ENCODE data around the gene GPR143.

Gene GPR143

DNA sequence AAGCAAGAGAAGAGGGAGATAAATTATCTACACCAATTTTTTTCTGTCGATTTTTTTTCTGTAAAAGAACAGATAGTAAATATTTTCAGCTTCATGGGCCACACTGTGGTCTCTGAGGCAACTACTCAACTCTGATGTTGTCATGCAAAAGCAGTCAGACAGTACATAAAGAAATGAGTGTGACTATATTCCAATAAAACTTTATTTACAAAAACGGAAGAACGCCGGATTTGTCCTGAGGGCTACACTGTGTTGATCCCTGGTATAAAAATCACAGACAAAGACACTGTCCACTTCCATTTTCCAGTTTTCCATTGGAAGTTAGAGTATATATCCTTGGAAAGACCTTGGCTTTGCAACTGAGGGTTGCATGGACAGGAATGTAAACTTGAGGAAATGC, 18.0 kb downstream of the GPR143 start:
- no peak for DNase-seq
- TF ChIP-seq POLR2A (IDR thresholded peaks at IDR 0.05; ENCODE audit: low read length) = no peak
- no peak for TF ChIP-seq GATA1 (IDR thresholded peaks at IDR 0.05; ENCODE audit: low read depth, low read length)

DNA sequence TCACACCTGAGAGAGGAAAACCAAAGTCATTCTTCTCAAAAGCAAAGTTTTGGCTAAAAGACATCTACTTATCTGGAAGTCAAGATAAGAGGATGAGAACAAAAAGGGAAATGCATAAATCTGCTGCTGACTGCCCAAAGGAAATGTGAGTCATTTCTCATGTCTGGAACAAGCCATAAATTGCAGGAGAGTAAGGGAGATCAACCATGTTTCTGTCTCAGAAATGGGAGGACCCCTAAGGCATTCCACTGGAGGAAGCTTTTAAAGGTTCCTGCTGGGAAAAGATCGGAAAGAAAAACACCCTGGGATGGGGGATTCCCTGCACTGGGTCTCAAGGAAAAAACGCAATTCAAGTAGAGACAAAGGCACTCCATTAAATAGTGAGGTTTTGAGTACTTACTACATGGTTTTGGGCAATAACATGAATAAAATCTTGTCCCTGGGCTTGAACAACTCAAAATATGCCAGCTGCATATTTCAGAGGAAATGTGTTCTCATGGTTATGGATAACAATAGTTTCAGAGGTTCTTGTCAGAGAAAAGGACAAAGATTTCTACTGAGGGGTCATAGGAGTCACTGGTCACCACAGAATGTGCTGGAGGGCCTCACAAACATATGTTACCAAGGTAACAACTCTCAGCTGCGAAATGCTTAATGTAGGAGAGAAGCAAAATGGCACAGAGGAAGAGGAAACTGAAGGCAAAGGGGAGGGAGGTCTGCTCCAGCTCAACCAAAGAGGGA, 19.3 kb downstream of the GPR143 start:
- no peak for DNase-seq
- TF ChIP-seq GATA1 (IDR thresholded peaks at IDR 0.05; ENCODE audit: low read depth, low read length) (no peak), POLR2A (IDR thresholded peaks at IDR 0.05; ENCODE audit: low read length) (no peak)

DNA sequence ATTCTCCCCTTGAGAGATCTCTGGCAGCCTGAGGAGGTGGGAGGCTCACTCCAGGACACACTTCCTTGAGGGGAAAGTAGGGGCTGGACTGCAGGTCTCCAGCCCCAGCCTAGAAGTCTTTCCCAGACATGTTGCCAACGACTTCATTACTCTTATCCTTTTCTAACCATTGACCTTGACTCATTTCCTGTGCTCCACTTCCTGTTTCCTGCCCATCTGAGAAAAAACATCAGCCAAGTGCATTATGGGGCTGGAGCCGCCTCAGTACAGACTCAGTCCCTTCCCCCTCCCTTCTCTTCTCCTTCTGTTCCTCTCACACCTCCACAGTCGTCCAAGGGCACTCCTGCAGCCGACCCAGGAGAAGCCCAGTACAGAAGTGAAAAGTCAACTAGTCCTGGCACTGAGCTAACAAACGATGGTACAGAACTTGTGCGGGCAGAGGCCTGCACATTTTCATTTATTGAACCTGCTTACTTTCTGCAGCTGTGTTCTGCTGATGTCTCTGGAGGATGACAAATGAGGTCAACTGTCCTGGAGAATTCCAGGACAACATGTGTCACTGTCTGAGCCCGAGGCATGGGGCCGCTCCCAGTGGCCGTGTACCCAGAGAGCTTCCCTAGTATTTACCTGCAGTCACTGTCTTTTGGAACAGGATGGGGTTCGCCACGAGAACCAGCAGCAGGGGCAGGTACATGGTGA, 20.1 kb downstream of the GPR143 start:
- DNase-seq = no peak
- TF ChIP-seq POLR2A (IDR thresholded peaks at IDR 0.05; ENCODE audit: low read length) (no peak), GATA1 (IDR thresholded peaks at IDR 0.05; ENCODE audit: low read depth, low read length) (no peak)

DNA sequence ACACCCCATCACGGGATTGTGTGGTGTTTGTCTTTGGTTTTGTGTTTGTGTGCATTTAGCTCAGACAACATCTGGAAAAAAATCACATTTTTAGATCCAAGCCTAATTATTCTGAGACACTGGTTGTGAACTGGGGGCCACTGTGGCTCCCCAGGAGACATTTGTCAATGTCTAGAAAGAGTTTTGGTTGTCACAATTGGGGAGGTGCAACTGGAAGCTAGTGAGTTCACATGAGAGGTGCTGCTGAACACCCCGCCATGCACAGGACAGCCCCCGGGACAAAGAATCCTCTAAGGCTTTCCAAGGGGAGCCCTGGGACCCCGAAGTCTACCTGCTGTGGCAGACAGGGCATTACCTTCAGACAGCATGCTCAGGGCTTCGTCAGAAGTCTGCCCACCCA, 26.5 kb downstream of the GPR143 start:
- TF ChIP-seq GATA1 (IDR thresholded peaks at IDR 0.05; ENCODE audit: low read depth, low read length) (no peak), POLR2A (IDR thresholded peaks at IDR 0.05; ENCODE audit: low read length) (no peak)
- no peak for DNase-seq

DNA sequence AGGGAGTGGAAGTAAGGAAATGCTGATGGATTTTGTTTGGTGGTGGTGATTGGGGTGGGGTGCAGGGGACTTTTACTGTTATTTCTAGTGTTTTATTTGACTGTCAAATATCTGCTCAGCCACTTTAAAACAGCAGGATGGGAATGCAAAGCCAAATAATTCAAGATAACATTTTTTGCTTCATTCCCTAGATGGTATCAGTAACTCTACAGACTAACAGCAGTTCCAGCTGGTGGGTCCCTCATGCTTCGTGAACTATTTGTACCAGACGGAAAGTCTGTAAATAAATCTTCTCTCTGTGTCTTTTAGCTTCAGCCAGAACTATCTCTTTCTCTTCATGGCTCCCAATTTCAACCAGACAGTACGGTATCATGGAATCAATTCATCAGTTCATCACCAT, 27.5 kb downstream of the GPR143 start:
- TF ChIP-seq GATA1 (IDR thresholded peaks at IDR 0.05; ENCODE audit: low read depth, low read length) (no peak), POLR2A (IDR thresholded peaks at IDR 0.05; ENCODE audit: low read length) (no peak)
- no peak for DNase-seq

DNA sequence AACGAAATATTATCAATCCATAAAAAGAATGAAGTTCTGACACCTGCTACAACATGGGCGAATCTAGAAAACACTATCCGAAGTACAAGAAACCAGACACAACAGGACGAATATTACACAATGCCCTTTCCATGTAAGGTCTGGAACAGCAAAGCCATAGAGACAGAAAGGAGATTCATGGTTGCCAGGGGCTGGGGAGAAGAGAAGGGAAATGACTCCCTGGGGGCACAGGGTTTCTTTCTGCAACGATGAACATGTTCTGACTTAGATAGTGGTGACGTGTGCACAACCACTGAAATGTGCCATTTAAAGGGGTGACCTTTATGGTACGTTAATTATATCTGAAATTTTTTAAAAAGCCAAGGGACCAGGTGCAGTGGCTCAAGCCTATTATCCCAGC, 28.3 kb downstream of the GPR143 start:
- TF ChIP-seq GATA1 (IDR thresholded peaks at IDR 0.05; ENCODE audit: low read depth, low read length) = no peak
- no peak for TF ChIP-seq POLR2A (IDR thresholded peaks at IDR 0.05; ENCODE audit: low read length)
- no peak for DNase-seq

DNA sequence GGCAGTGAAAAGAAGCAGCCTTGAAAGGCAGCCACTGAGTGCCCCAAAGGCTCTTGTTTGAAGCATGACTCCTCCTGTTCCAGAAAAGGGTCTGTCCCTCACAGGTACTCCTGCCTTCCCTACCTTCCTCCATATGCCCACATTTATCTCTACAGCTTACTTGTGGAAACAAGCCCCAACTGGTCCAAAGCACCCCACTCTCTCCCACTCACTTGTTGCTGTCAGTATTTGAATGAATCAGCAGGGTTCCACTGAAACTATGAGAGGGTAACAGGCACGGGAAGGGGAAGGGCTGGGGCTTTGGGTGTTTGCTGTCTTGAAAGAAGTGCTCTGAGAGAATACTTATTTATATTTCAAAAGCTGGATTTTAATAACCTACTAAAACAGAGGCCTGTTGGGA, 34.9 kb downstream of the GPR143 start:
- no peak for DNase-seq

DNA sequence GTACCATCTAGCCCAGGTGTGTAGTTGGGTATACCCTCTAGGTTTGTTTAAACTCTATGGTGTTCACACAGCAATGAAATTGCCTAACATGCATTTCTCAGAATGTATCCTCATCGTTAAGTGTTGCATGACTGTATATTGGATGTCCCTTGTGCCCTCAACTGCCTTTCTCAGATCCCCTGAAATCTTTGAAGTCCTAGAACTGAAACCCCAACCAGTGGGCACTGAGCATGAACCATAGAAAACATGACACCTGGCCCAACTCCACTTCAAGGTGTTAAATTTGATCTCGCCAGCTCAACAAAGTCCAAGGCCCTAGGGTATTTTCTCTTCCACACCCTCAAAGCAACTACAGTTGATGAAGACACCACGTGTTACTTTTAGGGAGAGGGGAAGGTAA, 35.6 kb downstream of the GPR143 start:
- TF ChIP-seq GATA1 (IDR thresholded peaks at IDR 0.05; ENCODE audit: low read depth, low read length) = no peak
- TF ChIP-seq POLR2A (IDR thresholded peaks at IDR 0.05; ENCODE audit: low read length) = no peak
- DNase-seq = no peak

More for the DNA sequence above, 34.9 kb downstream of the GPR143 start:
- TF ChIP-seq POLR2A (IDR thresholded peaks at IDR 0.05; ENCODE audit: low read length) (no peak), GATA1 (IDR thresholded peaks at IDR 0.05; ENCODE audit: low read depth, low read length) (no peak)

DNA sequence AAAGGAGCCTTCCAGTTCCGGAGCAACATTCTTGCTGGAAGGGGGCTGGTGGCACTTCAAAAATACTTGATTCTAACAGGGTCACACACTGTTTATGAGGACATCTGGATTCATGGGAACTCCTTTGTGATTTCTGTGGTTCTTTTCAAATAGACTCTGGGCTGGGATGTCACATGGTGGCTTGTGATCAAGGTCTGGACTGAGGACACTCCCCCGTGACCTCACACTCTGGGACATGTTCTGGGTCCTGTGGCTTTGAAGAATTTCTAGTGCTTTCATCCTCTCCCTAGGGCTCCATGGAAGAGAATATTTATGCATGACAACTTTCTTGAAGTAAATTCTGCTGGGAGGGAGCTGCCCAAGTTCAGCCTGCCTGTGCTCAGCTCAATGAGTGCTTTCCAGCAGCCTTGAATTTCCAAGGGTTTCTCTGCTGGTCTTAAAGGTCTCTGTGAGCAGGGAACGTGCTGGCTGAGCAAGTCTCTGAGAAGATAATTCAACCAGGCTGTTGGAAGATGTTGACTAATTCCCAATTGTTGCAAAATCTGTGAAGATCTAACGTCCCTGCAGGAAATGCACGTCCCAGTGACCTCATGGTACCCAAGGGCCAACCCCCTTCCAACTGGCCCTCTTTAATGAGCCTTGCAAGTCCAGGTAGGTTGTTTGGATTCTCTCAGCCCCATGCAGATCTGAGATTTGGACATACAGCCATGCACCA, 36.3 kb downstream of the GPR143 start:
- DNase-seq = no peak
- no peak for TF ChIP-seq GATA1 (IDR thresholded peaks at IDR 0.05; ENCODE audit: low read depth, low read length)
- TF ChIP-seq POLR2A (IDR thresholded peaks at IDR 0.05; ENCODE audit: low read length) = no peak

DNA sequence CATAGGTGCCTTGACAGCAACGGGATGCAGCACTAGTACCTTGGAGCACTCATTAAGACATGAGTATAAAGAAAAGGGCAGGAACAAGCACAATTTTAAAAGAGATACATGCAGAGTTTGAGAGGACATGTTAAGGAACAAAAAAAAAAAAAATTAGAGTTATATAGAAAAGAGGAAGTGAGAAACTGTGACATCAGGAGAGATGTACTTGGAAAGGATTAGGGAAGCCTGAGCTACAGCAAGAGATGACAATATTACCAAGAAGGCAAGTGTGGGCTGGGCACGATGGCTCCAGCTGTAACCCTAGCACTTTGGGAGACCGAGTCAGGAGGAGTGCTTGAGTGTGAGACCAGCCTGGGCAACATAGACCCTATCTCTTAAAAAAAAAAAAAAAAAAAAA, 37.4 kb downstream of the GPR143 start:
- no peak for TF ChIP-seq POLR2A (IDR thresholded peaks at IDR 0.05; ENCODE audit: low read length)
- TF ChIP-seq GATA1 (IDR thresholded peaks at IDR 0.05; ENCODE audit: low read depth, low read length) = no peak
- DNase-seq = no peak

DNA sequence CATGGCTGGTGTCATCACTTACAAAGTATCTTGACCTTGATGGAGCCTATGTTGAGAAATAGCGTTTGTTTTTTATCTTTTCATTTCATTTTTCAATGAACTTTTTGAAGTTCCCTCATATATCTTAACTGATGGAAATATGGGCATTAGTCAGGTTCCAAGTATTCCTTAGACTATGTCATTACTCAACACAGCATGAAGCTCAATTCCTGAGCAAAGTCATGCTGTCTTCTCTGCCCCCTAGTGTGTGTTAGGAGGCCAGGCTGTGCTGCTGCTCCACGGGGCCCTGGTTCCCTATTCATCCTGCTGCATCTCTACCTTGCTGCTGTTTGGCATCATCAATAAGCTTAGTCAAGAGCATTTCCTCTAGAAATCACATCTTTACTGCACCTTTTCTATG, 40.9 kb downstream of the GPR143 start:
- TF ChIP-seq GATA1 (IDR thresholded peaks at IDR 0.05; ENCODE audit: low read depth, low read length) (no peak), POLR2A (IDR thresholded peaks at IDR 0.05; ENCODE audit: low read length) (no peak)
- DNase-seq = no peak

DNA sequence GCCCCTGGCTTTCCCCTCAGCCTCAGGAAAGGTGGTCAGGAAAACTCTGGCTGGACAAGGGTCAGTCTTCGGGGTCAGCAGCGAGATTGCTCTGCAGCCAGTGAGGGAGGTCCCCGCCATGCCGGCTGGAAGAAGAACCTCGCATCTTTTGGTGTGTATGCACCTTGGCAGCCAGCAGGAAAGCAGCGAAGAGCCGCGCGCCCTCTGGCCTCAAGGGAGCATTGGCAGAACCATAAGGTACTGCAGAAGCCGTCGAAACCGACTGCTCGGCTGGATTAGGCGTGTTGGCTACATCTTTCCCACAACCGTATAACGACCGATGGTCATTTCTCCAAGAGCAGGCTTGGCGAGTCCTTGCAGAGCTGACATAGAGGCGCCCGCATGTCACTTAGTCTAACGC, 48.3 kb downstream of the GPR143 start:
- TF ChIP-seq GATA1 (IDR thresholded peaks at IDR 0.05; ENCODE audit: low read depth, low read length) (no peak), POLR2A (IDR thresholded peaks at IDR 0.05; ENCODE audit: low read length) (no peak)
- no peak for DNase-seq

DNA sequence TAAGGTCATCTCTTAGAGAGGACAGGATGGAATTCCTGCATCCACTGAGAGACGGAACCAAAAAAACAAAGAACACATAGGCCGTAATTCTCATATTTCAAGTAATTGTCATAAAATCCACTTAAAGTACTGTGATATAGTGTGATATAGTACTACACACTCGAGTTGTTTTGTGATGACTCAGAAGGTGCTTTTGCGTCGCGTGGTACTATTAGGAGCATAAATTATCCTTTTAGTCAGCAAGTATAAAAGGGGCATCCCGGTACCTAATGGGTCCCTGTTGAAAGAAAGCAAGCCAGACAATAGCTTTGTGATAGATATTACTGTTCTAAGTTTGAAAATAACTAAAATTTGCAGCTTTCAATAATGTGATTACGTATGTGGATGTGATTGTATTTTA, 55.3 kb downstream of the GPR143 start:
- DNase-seq = no peak
- TF ChIP-seq GATA1 (IDR thresholded peaks at IDR 0.05; ENCODE audit: low read depth, low read length) = no peak
- no peak for TF ChIP-seq POLR2A (IDR thresholded peaks at IDR 0.05; ENCODE audit: low read length)

DNA sequence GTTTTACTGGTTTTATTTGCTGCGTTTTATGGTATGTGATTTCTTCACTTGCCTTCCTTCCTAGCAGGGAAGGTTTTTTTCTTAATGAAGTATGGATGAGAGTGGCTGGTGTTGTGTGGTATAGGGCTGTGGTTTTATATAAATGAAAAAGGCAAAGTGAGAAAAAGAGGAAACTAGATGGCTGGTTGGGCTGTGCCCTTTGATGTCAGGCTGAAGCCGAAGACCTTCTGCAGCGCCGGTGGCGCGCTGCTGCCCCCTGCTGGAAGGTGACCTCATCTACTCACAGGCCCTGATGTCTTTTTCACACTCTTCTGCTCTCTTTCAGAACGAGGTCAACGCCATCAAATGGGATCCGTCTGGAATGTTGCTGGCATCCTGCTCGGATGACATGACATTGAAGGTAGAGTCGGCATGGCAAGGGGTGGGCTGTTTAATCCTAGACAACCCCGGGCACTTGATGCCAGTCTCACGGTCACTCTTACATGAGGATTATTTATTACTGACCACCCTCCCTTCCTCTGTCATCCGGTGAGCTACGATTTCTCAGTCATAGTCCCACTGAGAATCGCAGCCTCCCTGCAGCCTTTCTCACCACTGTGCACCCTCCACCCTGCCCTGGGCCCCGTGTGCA, 56.6 kb downstream of the GPR143 start:
- TF ChIP-seq POLR2A (IDR thresholded peaks at IDR 0.05; ENCODE audit: low read length) (no peak), GATA1 (IDR thresholded peaks at IDR 0.05; ENCODE audit: low read depth, low read length) (no peak)
- DNase-seq = peak; percentile 63 to 81
